Fibroblast of lung (primary cell): Measurements from ENCODE around the gene CALHM3. TPM values are rescaled to one million over a fixed set of nuclear protein-coding genes. Genes with fewer than 3 reads are reported as not detected.
A peak's percentile ranks its signal among the peaks of the same experiment; 100 is the strongest.

Experiments used
- DNase-seq, 2 donors: peaks; one replicate each; pipeline versions ENCODE4 v3.0.0 to v3.0.0-alpha.2; 2010; ENCODE audit warnings: low read depth in 2 of 2
- H2AFZ ChIP-seq: 2 replicates; pipeline ENCODE4 v1.5.1; 2012; ENCODE audit warnings: low read length, control low read depth, inconsistent platforms
- H3K27ac ChIP-seq: 2 replicates; pipeline ENCODE4 v1.5.1; 2011; ENCODE audit warnings: low read length, control low read depth; ENCODE audit not compliant: insufficient read depth
- H3K27me3 ChIP-seq: 2 replicates; pipeline ENCODE4 v1.5.1; 2011; ENCODE audit warnings: mild to moderate bottlenecking, low read length; ENCODE audit not compliant: control insufficient read depth, insufficient read depth
- H3K36me3 ChIP-seq: 2 replicates; pipeline ENCODE4 v1.5.1; 2011; ENCODE audit warnings: low read length; ENCODE audit not compliant: control insufficient read depth, insufficient read depth
- H3K4me1 ChIP-seq: 2 replicates; pipeline ENCODE4 v1.5.1; 2011; ENCODE audit warnings: low read length; ENCODE audit not compliant: control insufficient read depth, insufficient read depth; ENCODE audit errors: extremely low read depth
- H3K4me2 ChIP-seq: 2 replicates; pipeline ENCODE4 v1.5.1; 2011; ENCODE audit warnings: low read length, control low read depth; ENCODE audit not compliant: insufficient read depth; ENCODE audit errors: extremely low read depth
- H3K4me3 ChIP-seq, 4 experiments: fragments of 200-600 bp in 1 of 4; sonication (generic) in 1 of 4; replicated peaks in 1 of 4; 2 replicates each; pipeline ENCODE4 v1.5.1; 2011 to 2016; ENCODE audit warnings: low read length in 4 of 4, low read depth in 3 of 4, mild to moderate bottlenecking in 3 of 4, control low read depth in 2 of 4, inconsistent platforms in 1 of 4, mixed read lengths in 1 of 4; ENCODE audit not compliant: insufficient read depth in 1 of 4; ENCODE audit errors: control extremely low read depth in 1 of 4
- H3K79me2 ChIP-seq: 2 replicates; pipeline ENCODE4 v1.5.1; 2012; ENCODE audit warnings: mild to moderate bottlenecking, low read length, inconsistent platforms; ENCODE audit not compliant: control insufficient read depth, insufficient read depth
- H3K9ac ChIP-seq: 2 replicates; pipeline ENCODE4 v1.5.1; 2011; ENCODE audit warnings: mild to moderate bottlenecking, low read length, control low read depth; ENCODE audit not compliant: insufficient read depth
- H3K9me3 ChIP-seq: 2 replicates; pipeline ENCODE4 v1.5.1; 2012; ENCODE audit warnings: low read depth, low read length; ENCODE audit not compliant: control insufficient read depth, insufficient read depth
- H4K20me1 ChIP-seq: 2 replicates; pipeline ENCODE4 v1.5.1; 2011; ENCODE audit warnings: low read length; ENCODE audit not compliant: control insufficient read depth, insufficient read depth; ENCODE audit errors: extremely low read depth
- EZH2 ChIP-seq: IDR thresholded peaks from 2 replicates; pipeline ENCODE4 v1.5.1; 2012; ENCODE audit warnings: low read length, control low read depth, mild to moderate bottlenecking; ENCODE audit errors: missing control alignments
- polyA plus RNA-seq, 2 donors: library from polyadenylated mRNA; depleted of rRNA in 1 of 2; stranded (reverse) in 1 of 2; unstranded in 1 of 2; fragments of >200 nt; gene quantifications; 2 replicates each; pipeline ENCODE4 v1.2.1, GENCODE V29; 2011 to 2012; ENCODE audit warnings: missing spikeins in 1 of 2
- total RNA-seq: library from RNA; depleted of rRNA; stranded (reverse); fragments of >200 nt; gene quantifications from 2 replicates; pipeline ENCODE4 v1.2.1, GENCODE V29; 2014
- TF ChIP-seq, protein P1 (sequence below), 2 donors: IDR thresholded peaks in 1 of 2; conservative IDR thresholded peaks in 1 of 2; 1 replicate in 1 of 2; 2 replicates in 1 of 2; pipeline ENCODE4 v1.5.1; 2011 to 2012; ENCODE audit warnings: low read length in 2 of 2, control low read depth in 1 of 2, inconsistent platforms in 1 of 2, low read depth in 1 of 2, mild to moderate bottlenecking in 1 of 2

Gene CALHM3
- total and polyA plus RNA-seq, 2 donors (not counting 1 experiment from before 2014, with no cell fraction given), result not detected

DNA sequence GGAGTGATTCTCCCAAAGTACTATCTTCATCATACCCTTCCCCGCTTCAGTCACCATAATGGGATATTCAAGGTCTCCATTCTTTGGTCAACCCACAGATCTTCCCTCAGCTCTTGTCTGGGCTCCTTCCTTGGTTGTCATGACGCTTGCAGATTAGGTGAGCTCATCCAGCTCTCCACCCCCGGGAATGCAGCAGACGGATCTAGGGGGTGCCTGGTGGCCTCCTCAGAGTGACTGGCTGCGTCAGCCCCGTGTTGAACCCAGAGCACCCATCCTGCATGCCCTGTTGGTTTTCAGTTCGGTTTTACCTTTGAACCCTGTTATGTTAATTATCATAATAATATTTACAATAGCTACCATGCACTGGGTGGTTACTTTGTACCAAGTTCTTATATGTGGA is 20.8 kb upstream of the CALHM3 start:
- Histone ChIP-seq H3K4me1 (no peaks in the 10 kb centered on the region), H3K27ac (no peak overlapping the region), H3K27me3 (peaks cover 44% of the 10 kb centered on the region), H3K9ac (no peak overlapping the region), H3K9me3 (no peaks in the 10 kb centered on the region), H3K4me3 (no peak overlapping the region), H4K20me1 (no peaks in the 10 kb centered on the region), H3K36me3 (no peaks in the 10 kb centered on the region), H3K4me2 (no peak overlapping the region), H3K79me2 (no peaks in the 10 kb centered on the region), H2AFZ (no peak overlapping the region)
- TF ChIP-seq EZH2, result no peak
- TF ChIP-seq, protein P1, sequence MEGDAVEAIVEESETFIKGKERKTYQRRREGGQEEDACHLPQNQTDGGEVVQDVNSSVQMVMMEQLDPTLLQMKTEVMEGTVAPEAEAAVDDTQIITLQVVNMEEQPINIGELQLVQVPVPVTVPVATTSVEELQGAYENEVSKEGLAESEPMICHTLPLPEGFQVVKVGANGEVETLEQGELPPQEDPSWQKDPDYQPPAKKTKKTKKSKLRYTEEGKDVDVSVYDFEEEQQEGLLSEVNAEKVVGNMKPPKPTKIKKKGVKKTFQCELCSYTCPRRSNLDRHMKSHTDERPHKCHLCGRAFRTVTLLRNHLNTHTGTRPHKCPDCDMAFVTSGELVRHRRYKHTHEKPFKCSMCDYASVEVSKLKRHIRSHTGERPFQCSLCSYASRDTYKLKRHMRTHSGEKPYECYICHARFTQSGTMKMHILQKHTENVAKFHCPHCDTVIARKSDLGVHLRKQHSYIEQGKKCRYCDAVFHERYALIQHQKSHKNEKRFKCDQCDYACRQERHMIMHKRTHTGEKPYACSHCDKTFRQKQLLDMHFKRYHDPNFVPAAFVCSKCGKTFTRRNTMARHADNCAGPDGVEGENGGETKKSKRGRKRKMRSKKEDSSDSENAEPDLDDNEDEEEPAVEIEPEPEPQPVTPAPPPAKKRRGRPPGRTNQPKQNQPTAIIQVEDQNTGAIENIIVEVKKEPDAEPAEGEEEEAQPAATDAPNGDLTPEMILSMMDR (conservative IDR thresholded peaks at IDR 0.05 in 1 of 2, IDR thresholded peaks at IDR 0.05 in 1 of 2; ENCODE audit: low read depth in 1 of 2, low read length in 2 of 2), result no peak
- peak in 1 of 2 donors; percentile 38 for DNase-seq

DNA sequence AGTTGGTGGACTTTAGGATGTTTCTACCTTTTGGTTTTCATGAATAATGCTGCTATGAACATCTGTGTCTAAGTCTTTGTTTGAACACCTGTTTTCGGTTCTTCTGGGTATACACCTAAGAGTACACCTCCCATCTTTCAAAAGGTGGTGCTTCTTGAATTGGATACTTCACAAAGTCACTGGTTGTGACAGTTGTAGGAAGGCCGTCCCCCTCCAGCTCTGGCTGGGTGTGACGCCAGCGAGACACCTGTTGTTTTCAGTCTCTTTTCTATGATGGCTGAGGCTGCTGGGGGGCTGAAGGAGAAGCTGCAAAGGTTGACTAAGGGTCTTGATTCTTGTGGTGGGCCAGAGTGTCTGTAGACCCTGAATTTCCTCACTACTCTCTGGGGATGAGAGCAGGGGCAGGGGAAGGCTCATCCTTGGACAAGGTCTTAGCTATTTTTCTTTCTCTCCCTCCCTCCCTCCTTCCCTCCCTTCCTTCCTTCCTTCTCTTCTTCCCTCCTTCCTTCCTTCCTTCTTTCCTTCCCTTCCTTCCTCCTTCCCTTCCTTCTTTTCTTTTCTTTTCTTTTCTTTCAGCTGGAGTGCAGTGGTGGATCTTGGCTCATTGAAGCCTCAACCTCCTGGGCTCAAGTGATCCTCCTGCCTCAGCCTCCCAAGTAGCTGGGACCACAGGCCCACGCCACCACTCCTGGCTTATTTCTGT is 20.0 kb upstream of the CALHM3 start:
- H3K9me3 ChIP-seq, result no peaks in the 10 kb centered on the region
- no peak overlapping the region for H3K27ac ChIP-seq
- no peaks in the 10 kb centered on the region for H3K4me1 ChIP-seq
- no peaks in the 10 kb centered on the region for H3K36me3 ChIP-seq
- H3K79me2 ChIP-seq, result no peaks in the 10 kb centered on the region
- H3K27me3 ChIP-seq, result peaks cover 52% of the 10 kb centered on the region
- no peak overlapping the region for H3K4me3 ChIP-seq
- no peak for DNase-seq
- no peaks in the 10 kb centered on the region for H4K20me1 ChIP-seq
- TF ChIP-seq, protein P1 (conservative IDR thresholded peaks at IDR 0.05 in 1 of 2, IDR thresholded peaks at IDR 0.05 in 1 of 2; ENCODE audit: low read depth in 1 of 2, low read length in 2 of 2), result no peak
- TF ChIP-seq EZH2, result no peak
- H3K9ac ChIP-seq, result no peak overlapping the region
- no peak overlapping the region for H2AFZ ChIP-seq
- no peak overlapping the region for H3K4me2 ChIP-seq

DNA sequence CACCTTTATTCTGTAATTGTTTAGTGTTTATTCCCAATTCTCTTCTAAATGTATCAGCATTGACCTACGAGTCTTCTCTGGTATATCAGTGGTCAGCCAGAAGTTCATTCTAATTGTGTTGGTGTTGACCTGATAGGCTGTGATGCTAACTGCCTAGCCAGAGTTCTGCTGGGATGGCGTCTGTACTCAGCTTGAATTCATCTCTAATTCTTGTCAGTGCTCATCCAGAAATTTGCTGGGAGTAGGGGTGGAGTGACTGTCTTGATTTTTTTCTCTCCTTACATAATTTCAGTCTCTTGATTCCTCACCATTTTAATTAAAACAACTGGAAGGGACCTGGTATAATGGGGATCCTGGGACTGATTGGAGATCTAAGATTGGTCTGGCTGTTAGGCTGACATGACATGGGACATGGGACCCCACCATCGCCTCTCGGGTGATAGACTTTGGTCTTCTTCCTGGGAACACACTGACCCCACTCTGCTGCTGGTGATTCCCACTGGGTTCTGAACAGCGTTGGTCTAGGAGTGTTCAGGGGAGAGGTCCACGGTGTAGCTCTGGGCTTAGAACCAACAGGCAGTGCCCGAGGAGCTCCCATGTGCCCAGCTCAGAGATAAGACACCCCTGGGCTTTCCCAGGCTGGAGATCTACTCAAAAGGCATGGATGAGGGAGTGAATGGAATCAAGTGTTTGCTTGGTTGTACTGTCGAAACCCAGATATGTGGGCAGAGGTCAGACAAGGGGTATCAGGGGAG is 18.3 kb upstream of the CALHM3 start:
- no peak overlapping the region for H2AFZ ChIP-seq
- no peak overlapping the region for H3K9ac ChIP-seq
- H3K27me3 ChIP-seq, result peaks cover 60% of the 10 kb centered on the region
- no peaks in the 10 kb centered on the region for H3K36me3 ChIP-seq
- TF ChIP-seq EZH2, result no peak
- no peaks in the 10 kb centered on the region for H3K9me3 ChIP-seq
- H3K4me1 ChIP-seq, result peaks cover 7% of the 10 kb centered on the region
- H3K27ac ChIP-seq, result no peak overlapping the region
- H3K4me2 ChIP-seq, result no peak overlapping the region
- H3K79me2 ChIP-seq, result no peaks in the 10 kb centered on the region
- no peaks in the 10 kb centered on the region for H4K20me1 ChIP-seq
- no peak for DNase-seq
- no peak overlapping the region for H3K4me3 ChIP-seq
